ENCODE results near the gene NRIP1. TPM values are rescaled to one million over a fixed set of nuclear protein-coding genes. Genes with fewer than 3 reads are reported as not detected.

NRIP1 gene
- total RNA-seq, 2 donors from 2014 or later = 11.9 to 30.9 TPM

DNA sequence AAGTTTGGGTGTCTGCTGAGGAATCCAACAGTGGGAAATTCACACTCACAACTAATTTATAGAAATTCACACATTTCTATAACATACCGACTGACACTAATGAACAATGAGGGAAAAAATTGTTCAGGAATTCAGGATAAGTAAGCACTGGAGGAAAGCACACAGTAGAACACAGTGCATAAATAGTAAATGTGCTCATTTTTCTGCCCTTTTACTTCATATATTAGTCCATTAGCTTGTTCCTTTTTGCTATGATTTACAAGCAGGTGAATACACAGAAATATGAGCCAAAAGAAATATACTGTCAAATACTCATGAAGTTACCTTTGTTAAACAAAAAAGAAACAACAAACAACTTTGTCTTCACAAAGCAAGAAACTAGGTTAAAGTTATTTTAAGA is 11.3 kb downstream of the NRIP1 start:
- ATAC-seq (ENCODE audit: insufficient number of reproducible peaks, low FRiP score, low read depth) (no peak), DNase-seq (ENCODE audit: low spot score) (no peak)
- no peak overlapping the region for H3K4me3 ChIP-seq
- H3K36me3 ChIP-seq = no peaks in the 10 kb centered on the region
- no peaks in the 10 kb centered on the region for H3K27me3 ChIP-seq (replicated peaks; ENCODE audit: insufficient read depth)
- H3K9me3 ChIP-seq = no peaks in the 10 kb centered on the region
- H3K4me1 ChIP-seq (ENCODE audit: control insufficient read depth in 1 of 2, low read depth in 2 of 2) = peaks cover 38 to 41% of the 10 kb centered on the region in 2 donors
- H3K27ac ChIP-seq = no peak overlapping the region
- TF ChIP-seq, protein P1, sequence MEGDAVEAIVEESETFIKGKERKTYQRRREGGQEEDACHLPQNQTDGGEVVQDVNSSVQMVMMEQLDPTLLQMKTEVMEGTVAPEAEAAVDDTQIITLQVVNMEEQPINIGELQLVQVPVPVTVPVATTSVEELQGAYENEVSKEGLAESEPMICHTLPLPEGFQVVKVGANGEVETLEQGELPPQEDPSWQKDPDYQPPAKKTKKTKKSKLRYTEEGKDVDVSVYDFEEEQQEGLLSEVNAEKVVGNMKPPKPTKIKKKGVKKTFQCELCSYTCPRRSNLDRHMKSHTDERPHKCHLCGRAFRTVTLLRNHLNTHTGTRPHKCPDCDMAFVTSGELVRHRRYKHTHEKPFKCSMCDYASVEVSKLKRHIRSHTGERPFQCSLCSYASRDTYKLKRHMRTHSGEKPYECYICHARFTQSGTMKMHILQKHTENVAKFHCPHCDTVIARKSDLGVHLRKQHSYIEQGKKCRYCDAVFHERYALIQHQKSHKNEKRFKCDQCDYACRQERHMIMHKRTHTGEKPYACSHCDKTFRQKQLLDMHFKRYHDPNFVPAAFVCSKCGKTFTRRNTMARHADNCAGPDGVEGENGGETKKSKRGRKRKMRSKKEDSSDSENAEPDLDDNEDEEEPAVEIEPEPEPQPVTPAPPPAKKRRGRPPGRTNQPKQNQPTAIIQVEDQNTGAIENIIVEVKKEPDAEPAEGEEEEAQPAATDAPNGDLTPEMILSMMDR (IDR thresholded peaks at IDR 0.05) = no peak

DNA sequence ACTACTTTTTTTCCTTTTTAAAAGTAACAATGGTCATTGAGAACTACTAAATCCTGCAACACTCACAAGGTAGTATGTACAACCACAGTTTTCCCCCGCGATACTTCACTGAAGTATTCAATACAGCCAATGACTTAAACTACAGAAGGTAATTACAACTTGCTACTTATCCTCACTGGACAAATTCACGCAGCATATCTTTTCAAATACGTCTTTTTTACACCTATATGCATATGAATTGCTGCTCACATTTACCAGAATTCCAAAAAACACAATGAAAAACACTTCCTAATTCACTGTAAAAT is 12.4 kb downstream of the NRIP1 start:
- H3K27ac ChIP-seq = no peak overlapping the region
- TF ChIP-seq, protein P1 (IDR thresholded peaks at IDR 0.05) = no peak
- H3K4me3 ChIP-seq = no peak overlapping the region
- ATAC-seq (ENCODE audit: insufficient number of reproducible peaks, low FRiP score, low read depth) (no peak), DNase-seq (ENCODE audit: low spot score) (no peak)
- peaks cover 32 to 33% of the 10 kb centered on the region in 2 donors for H3K4me1 ChIP-seq (ENCODE audit: control insufficient read depth in 1 of 2, low read depth in 2 of 2)
- H3K9me3 ChIP-seq = no peaks in the 10 kb centered on the region
- H3K27me3 ChIP-seq (replicated peaks; ENCODE audit: insufficient read depth) = no peaks in the 10 kb centered on the region
- H3K36me3 ChIP-seq = no peaks in the 10 kb centered on the region

DNA sequence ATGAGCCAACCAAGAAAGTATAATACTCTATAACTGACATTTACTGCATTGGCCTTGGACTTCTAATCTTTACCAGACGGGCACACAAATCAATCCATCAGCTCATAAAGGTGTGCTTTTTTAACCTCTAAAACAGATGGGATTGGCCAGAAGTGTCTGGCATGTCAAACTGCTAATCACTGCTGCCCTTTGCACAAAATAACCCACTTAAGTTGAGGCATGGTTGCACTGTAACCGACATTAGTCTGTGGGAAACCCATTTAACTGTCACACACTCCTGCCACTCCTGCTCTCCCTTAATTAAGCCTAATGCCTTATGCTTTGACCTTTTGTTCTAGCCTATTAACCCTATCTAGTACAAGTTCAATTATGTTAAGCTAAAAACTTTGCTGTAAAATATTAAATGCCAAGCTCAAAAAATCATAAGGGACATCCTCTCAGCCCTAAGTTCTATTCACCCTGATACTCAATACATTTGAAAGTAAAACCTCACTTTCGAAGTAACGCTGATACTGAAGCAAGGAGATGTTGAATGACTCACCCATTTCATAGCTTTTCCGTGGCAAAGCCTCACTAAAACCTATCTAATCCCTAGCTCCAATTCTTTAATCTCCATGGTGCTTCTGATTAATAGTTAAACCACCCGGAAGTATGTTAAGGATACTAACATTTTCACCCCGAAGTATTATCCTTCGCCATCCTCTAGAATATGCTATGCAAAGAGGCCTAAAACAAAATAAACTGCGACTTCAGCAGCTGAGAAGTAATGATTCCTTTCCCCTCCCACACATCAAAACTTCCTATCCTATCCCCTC is 12.9 kb downstream of the NRIP1 start:
- ATAC-seq (ENCODE audit: insufficient number of reproducible peaks, low FRiP score, low read depth) = no peak
- Histone ChIP-seq H3K4me1 (ENCODE audit: control insufficient read depth in 1 of 2, low read depth in 2 of 2) (peaks cover 27 to 30% of the 10 kb centered on the region in 2 donors), H3K27me3 (replicated peaks; ENCODE audit: insufficient read depth) (no peaks in the 10 kb centered on the region), H3K36me3 (no peaks in the 10 kb centered on the region), H3K27ac (no peak overlapping the region), H3K4me3 (no peak overlapping the region), H3K9me3 (no peaks in the 10 kb centered on the region)
- no peak for DNase-seq (ENCODE audit: low spot score)
- TF ChIP-seq, protein P1 (IDR thresholded peaks at IDR 0.05) = no peak

DNA sequence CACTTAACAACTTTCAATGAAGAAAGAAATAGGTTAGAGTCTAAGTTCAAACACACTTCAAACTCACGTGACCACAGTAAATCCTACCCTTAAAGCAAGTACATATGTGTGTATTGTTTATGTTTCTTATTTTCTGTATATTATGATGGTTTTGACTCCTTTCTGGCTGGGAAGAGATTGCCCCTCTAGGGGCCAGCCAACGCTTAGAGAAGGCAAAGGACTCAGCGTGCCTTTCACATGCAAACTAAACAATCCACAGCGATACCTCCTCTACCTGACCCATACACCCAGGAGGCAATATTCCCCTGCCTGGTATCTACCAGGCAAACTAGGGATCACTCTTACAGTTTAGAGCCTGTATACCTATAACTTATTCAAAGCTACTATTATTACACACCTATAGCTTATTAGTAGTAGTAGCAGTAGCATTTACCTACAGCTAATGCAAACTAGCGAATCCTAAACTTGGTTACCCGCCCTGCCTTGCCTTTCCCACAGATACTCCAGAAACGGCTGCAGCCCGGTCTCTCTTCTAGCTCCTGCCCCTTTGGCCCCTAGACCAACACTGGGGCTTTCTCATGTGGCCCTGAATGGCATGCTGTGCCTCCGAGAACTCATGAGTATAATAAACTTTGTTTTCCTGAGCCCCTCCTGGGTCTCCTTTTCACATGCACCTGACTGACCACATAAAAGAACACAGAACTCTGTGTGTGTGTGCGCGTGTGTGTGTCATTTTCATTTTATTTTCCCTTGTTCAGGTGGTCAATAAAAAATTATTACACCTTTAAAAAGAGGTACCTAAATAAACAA is 14.0 kb downstream of the NRIP1 start:
- H3K4me1 ChIP-seq (ENCODE audit: control insufficient read depth in 1 of 2, low read depth in 2 of 2) = peaks cover 26 to 27% of the 10 kb centered on the region in 2 donors
- H3K4me3 ChIP-seq = no peak overlapping the region
- no peak overlapping the region for H3K27ac ChIP-seq
- TF ChIP-seq, protein P1 (IDR thresholded peaks at IDR 0.05) = no peak
- no peak for ATAC-seq (ENCODE audit: insufficient number of reproducible peaks, low FRiP score, low read depth)
- no peaks in the 10 kb centered on the region for H3K36me3 ChIP-seq
- H3K27me3 ChIP-seq (replicated peaks; ENCODE audit: insufficient read depth) = no peaks in the 10 kb centered on the region
- H3K9me3 ChIP-seq = no peaks in the 10 kb centered on the region
- no peak for DNase-seq (ENCODE audit: low spot score)

DNA sequence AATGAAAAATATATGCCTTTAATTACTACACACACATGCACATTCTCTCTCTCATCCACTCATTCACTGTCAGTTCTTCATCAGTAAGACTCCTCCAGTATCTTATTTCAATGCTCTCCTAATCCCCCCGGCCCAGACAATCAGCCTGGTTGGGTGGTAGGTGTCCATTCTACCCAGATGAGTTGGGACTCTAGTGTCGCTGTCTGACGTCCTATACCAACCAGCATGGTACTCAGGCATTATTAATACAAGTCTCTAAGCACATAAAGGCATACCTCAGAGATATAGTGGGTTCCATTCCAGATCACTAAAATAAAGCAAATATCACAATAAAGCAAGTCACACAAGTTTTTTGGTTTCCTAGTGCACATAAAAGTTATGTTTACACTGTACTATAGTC is 19.8 kb downstream of the NRIP1 start:
- Histone ChIP-seq H3K9me3 (no peaks in the 10 kb centered on the region), H3K4me1 (ENCODE audit: control insufficient read depth in 1 of 2, low read depth in 2 of 2) (no peaks in the 10 kb centered on the region), H3K4me3 (no peak overlapping the region), H3K27me3 (replicated peaks; ENCODE audit: insufficient read depth) (no peaks in the 10 kb centered on the region), H3K27ac (no peak overlapping the region), H3K36me3 (no peaks in the 10 kb centered on the region)
- DNase-seq (ENCODE audit: low spot score) (no peak), ATAC-seq (ENCODE audit: insufficient number of reproducible peaks, low FRiP score, low read depth) (no peak)
- TF ChIP-seq, protein P1 (IDR thresholded peaks at IDR 0.05) = no peak
